Thoracic aorta endothelial cell (primary cell): ENCODE data around the gene GZMM. TPM values are rescaled to one million over a fixed set of nuclear protein-coding genes. Genes with fewer than 3 reads are reported as not detected.

ENCODE experiments used
- total RNA-seq: library from RNA; depleted of rRNA; stranded (reverse); fragments of >200 nt; gene quantifications from 2 replicates; pipeline ENCODE4 v1.2.3, GENCODE V29; 2012

The GZMM gene
- not detected in 2 replicates for total RNA-seq

GRCh38 chr19:543910-544608 is at the start of gene GZMM:
GZMM (plus strand) TSS chr19:544053; CDS start chr19:544072, 19 bp downstream.

GRCh38 chr19:496112-496665 is 47.7 kb upstream of the GZMM start, which contains the start of gene MADCAM1:
MADCAM1 (plus strand) TSS chr19:496486; CDS start chr19:496500, 14 bp downstream.

DNA sequence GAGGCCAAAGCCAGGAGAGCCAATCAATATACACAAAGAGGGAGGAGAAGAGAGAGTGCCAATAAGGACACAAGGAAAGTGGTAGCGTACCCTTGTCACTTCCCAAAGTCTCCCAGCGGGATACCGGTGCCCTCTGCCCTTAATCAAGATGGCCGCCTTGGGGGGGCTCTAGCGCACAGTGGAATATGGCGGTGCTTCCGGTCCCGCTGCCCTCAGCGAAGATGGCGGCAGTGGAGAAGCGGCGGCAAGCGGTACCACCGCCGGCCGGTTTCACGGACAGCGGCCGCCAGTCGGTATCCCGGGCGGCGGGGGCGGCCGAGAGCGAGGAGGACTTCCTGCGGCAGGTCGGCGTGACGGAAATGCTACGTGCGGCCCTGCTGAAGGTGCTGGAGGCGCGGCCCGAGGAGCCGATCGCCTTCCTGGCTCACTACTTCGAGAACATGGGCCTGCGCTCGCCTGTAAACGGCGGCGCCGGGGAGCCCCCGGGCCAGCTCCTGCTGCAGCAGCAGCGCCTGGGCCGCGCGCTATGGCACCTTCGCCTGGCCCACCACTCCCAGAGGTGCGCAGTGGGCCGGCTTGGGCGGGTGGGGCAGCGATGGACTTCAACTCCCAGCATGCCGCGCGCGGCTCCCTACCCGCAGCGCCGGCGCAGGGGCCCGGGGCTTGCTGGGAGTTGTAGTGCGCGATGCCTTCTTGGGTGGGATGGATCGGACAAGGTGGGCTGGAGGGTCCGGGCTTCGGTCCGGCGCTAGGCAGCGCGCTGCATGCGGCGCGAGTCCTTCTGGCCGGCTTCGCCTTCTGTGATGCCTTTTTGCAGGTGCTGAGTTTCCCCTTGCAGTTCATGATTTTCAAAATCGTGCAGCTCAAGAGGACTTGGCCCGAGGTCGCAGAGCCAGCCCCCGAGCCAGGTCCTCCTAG is 36.3 kb upstream of the GZMM start, which contains the start of gene TPGS1:
TSS of gene TPGS1 (plus strand) at position 212 of the 918 bp plus-strand sequence. CDS start at position 222, 10 bp downstream.

GRCh38 chr19:531753-532560 is 11.9 kb upstream of the GZMM start, which contains the start of gene CDC34:
CDC34 (plus strand) TSS chr19:531760; CDS start chr19:531932, 172 bp downstream.

DNA sequence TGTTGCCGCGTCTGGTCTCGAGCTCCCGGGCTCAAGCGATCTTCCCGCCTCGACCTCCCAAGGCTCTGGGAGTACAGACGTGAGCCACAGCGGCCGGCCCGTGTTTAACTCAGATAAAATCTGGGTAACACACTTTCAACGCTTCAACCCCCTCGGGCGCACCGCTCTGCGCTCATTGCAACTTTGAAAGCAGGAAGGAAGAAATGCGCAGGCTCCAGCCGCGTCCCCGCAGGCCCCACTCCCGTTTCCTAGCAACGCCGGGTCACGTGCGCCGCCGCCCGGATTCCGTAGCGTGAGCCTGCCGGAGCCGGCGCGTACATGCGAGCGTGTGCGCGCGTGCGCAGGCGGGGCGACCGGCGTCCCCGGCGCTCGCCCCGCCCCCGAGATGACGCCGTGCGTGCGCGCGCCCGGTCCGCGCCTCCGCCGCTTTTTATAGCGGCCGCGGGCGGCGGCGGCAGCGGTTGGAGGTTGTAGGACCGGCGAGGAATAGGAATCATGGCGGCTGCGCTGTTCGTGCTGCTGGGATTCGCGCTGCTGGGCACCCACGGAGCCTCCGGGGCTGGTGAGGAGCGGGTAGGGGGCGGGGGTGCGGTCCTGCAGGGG is 28.4 kb downstream of the GZMM start, which contains the start of gene BSG:
TSS of gene BSG (plus strand) at position 457 of the 603 bp plus-strand sequence. CDS start at position 496, 39 bp downstream.

DNA sequence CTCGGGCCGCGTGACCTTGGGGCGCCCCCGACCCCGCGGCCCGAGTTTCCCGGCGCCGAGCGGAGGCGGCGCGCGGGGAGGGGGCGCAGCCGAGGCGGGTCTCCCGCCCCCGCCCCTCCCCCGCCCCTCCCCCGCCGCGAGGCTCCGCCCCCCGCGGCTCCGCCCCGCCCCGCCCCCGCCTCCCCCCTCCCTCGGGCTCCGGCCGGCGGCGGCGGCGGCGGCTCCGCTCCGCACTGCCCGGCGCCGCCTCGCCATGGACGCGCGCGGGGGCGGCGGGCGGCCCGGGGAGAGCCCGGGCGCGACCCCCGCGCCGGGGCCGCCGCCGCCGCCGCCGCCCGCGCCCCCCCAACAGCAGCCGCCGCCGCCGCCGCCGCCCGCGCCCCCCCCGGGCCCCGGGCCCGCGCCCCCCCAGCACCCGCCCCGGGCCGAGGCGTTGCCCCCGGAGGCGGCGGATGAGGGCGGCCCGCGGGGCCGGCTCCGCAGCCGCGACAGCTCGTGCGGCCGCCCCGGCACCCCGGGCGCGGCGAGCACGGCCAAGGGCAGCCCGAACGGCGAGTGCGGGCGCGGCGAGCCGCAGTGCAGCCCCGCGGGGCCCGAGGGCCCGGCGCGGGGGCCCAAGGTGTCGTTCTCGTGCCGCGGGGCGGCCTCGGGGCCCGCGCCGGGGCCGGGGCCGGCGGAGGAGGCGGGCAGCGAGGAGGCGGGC is 46.0 kb downstream of the GZMM start, which contains the start of gene HCN2:
TSS of gene HCN2 (plus strand) at position 189 of the 703 bp plus-strand sequence. CDS start at position 254, 65 bp downstream.

Other genes starting within 250 kb of the GZMM start
- gene MIER2, start 199.3 kb upstream of the GZMM start, total RNA-seq = 12.0 and 15.3 TPM in 2 replicates
- gene C2CD4C, start 134.9 kb upstream of the GZMM start, total RNA-seq = 0.13 and 0.29 TPM in 2 replicates
- 1.7 and 2.0 TPM in 2 replicates for gene SHC2, start 83.0 kb upstream of the GZMM start, total RNA-seq
- gene MADCAM1, start 47.6 kb upstream of the GZMM start, total RNA-seq = 0.07 and 0.13 TPM in 2 replicates
- 21.2 and 29.1 TPM in 2 replicates for gene TPGS1, start 36.6 kb upstream of the GZMM start, total RNA-seq
- gene CDC34, start 12.3 kb upstream of the GZMM start, total RNA-seq = 68.5 and 69.9 TPM in 2 replicates
- 251 and 322 TPM in 2 replicates for gene BSG, start 28.5 kb downstream of the GZMM start, total RNA-seq
- 0.36 and 0.40 TPM in 2 replicates for gene HCN2, start 45.8 kb downstream of the GZMM start, total RNA-seq
- 33.2 and 37.4 TPM in 2 replicates for gene POLRMT, start 89.5 kb downstream of the GZMM start, total RNA-seq
- gene FGF22, start 95.8 kb downstream of the GZMM start, total RNA-seq = not detected in 2 replicates
- 43.8 and 46.2 TPM in 2 replicates for gene RNF126, start 119.2 kb downstream of the GZMM start, total RNA-seq
- 9.3 and 21.8 TPM in 2 replicates for gene FSTL3, start 132.3 kb downstream of the GZMM start, total RNA-seq
- gene PRSS57, start 151.4 kb downstream of the GZMM start, total RNA-seq = not detected in 2 replicates
- gene PALM, start 164.9 kb downstream of the GZMM start, total RNA-seq = 6.5 and 9.8 TPM in 2 replicates
- gene MISP, start 207.1 kb downstream of the GZMM start, total RNA-seq = 0.13 TPM in 1 of 2 replicates, not detected in the other